B cell (primary cell): Measurements from ENCODE around the gene BNC2. TPM values are rescaled to one million over a fixed set of nuclear protein-coding genes. Genes with fewer than 3 reads are reported as not detected.

Experiments used
- ATAC-seq: fragments of 200-7000 bp; cut with Tn5 transposase; one replicate; pipeline ENCODE4 v1.10.0; 2021; ENCODE audit warnings: low read depth, mild to moderate bottlenecking, moderate number of reproducible peaks, moderate library complexity
- CTCF ChIA-PET: fragments of 350-600 bp; sonication (Branson Sonifier 250); formaldehyde crosslinking; loops from one replicate; lab custom pipeline; 2021; ENCODE audit warnings: antibody characterized with exemption, inconsistent platforms; lab: Charles Lee
- POLR2A ChIA-PET: fragments of 350-600 bp; sonication (Branson Sonifier 250); formaldehyde crosslinking; loops from one replicate; lab custom pipeline; 2021; ENCODE audit warnings: antibody characterized with exemption; lab: Charles Lee
- DNase-seq: peaks from one replicate; pipeline ENCODE4 v3.0.0; 2013
- H2AFZ ChIP-seq: 2 replicates; pipeline ENCODE4 v1.6.1; 2012; ENCODE audit warnings: mild to moderate bottlenecking, low read depth, low read length; ENCODE audit not compliant: insufficient read depth, poor library complexity, severe bottlenecking
- H3K27ac ChIP-seq, 2 donors: 1 replicate in 1 of 2; 2 replicates in 1 of 2; pipeline ENCODE4 v1.5.1; 2012 to 2013; ENCODE audit warnings: low read length in 2 of 2, mild to moderate bottlenecking in 2 of 2, moderate library complexity in 1 of 2
- H3K27me3 ChIP-seq, 4 experiments: fragments of 200-600 bp in 1 of 4; sonication (generic) in 1 of 4; replicated peaks in 1 of 4; 1 replicate in 2 of 4; 2 replicates in 2 of 4; pipeline versions ENCODE4 v1.6.1 to v1.7.0; 2013 to 2016; ENCODE audit warnings: low read length in 3 of 4, mild to moderate bottlenecking in 2 of 4, mixed read lengths in 1 of 4, moderate library complexity in 1 of 4; ENCODE audit not compliant: insufficient read depth in 4 of 4, control insufficient read depth in 3 of 4; ENCODE audit errors: control extremely low read depth in 1 of 4
- H3K36me3 ChIP-seq, 2 experiments: replicated peaks in 1 of 2; 1 replicate in 1 of 2; 2 replicates in 1 of 2; pipeline versions ENCODE4 v1.6.1 to v1.7.1; 2013; ENCODE audit warnings: low read length in 1 of 2; ENCODE audit not compliant: insufficient read depth in 2 of 2, control insufficient read depth in 1 of 2; ENCODE audit errors: control extremely low read depth in 1 of 2, extremely low read depth in 1 of 2
- H3K4me1 ChIP-seq, 2 donors: fragments of 200-600 bp in 1 of 2; sonication (generic) in 1 of 2; 1 replicate in 1 of 2; 2 replicates in 1 of 2; pipeline versions ENCODE4 v1.5.1 to v1.6.1; 2013 to 2017; ENCODE audit warnings: low read length in 2 of 2; ENCODE audit not compliant: control insufficient read depth in 2 of 2, insufficient read depth in 2 of 2
- H3K4me2 ChIP-seq: replicated peaks from 2 replicates; pipeline ENCODE3; 2012; ENCODE audit warnings: mild to moderate bottlenecking, low read depth, low read length; ENCODE audit not compliant: poor library complexity, severe bottlenecking
- H3K4me3 ChIP-seq, 5 experiments: fragments of 200-600 bp in 1 of 5; sonication (generic) in 1 of 5; 1 replicate in 3 of 5; 2 replicates in 2 of 5; pipeline versions ENCODE4 v1.5.1 to v1.7.0; 2011 to 2016; ENCODE audit warnings: low read length in 4 of 5, mild to moderate bottlenecking in 4 of 5, low read depth in 2 of 5, control low read depth in 1 of 5, moderate library complexity in 1 of 5; ENCODE audit not compliant: insufficient read depth in 1 of 5; ENCODE audit errors: control extremely low read depth in 1 of 5, extremely low read depth in 1 of 5
- H3K79me2 ChIP-seq: fragments of 200-600 bp; sonication (generic); one replicate; pipeline ENCODE4 v1.6.0; 2016; ENCODE audit warnings: low read length; ENCODE audit not compliant: control insufficient read depth, insufficient read depth
- H3K9ac ChIP-seq: fragments of 200-600 bp; sonication (generic); 2 replicates; pipeline ENCODE4 v1.6.1; 2017; ENCODE audit warnings: mild to moderate bottlenecking, low read length, moderate library complexity
- H3K9me3 ChIP-seq, 3 donors: one replicate each; pipeline versions ENCODE4 v1.6.1 to v1.7.1; 2013; ENCODE audit warnings: low read length in 2 of 3; ENCODE audit not compliant: control insufficient read depth in 2 of 3, insufficient read depth in 1 of 3; ENCODE audit errors: control extremely low read depth in 1 of 3
- H4K20me1 ChIP-seq: 2 replicates; pipeline ENCODE4 v1.6.0; 2012; ENCODE audit warnings: mild to moderate bottlenecking, low read length; ENCODE audit not compliant: insufficient read depth, control insufficient read depth, poor library complexity, severe bottlenecking
- H3K27ac Mint-ChIP-seq: one replicate; pipeline ENCODE4 v1.8.0; 2021; ENCODE audit warnings: mixed read lengths
- H3K27me3 Mint-ChIP-seq: one replicate; pipeline ENCODE4 v1.8.0; 2021; ENCODE audit warnings: mixed read lengths
- H3K4me1 Mint-ChIP-seq: one replicate; pipeline ENCODE4 v1.8.0; 2021; ENCODE audit warnings: mixed read lengths
- H3K4me3 Mint-ChIP-seq: one replicate; pipeline ENCODE4 v1.8.0; 2021; ENCODE audit warnings: mixed read lengths
- H3K9me3 Mint-ChIP-seq: one replicate; pipeline ENCODE4 v1.8.0; 2022; ENCODE audit warnings: mixed read lengths; ENCODE audit not compliant: insufficient read depth
- EZH2 ChIP-seq: IDR thresholded peaks from 2 replicates; pipeline ENCODE4 v1.6.1; 2012; ENCODE audit warnings: borderline replicate concordance, low read depth, mild to moderate bottlenecking, moderate library complexity, low read length; ENCODE audit not compliant: insufficient read depth, poor library complexity, severe bottlenecking
- WGBS: methylation state at CpG from one replicate; pipeline ENCODE4 v1.1.5; 2013; ENCODE audit warnings: missing lambda C conversion rate; ENCODE audit not compliant: insufficient coverage; 5-methylcytosine and 5-hydroxymethylcytosine counted together
- intact Hi-C: fragments of 100-400 bp; cut with micrococcal nuclease; formaldehyde crosslinking; loops from one replicate; pipeline ENCODE4 v1.10.0; 2022
- polyA plus RNA-seq: library from polyadenylated mRNA; depleted of rRNA; stranded (reverse); fragments of >200 nt; gene quantifications from 2 replicates; pipeline ENCODE4 v1.2.3, GENCODE V29; 2012
- total RNA-seq, 2 donors: library from RNA; stranded (reverse); fragments of 120-200 nt in 1 of 2; gene quantifications; 1 replicate in 1 of 2; 2 replicates in 1 of 2; pipeline versions ENCODE4 v1.2.3 to v1.2.4, GENCODE V29; 2013 to 2022
- TF ChIP-seq, protein P1 (sequence below): fragments of 200-600 bp; IDR thresholded peaks from one replicate; pipeline ENCODE4 v1.8.0; 2022; ENCODE audit warnings: antibody characterized with exemption, mild to moderate bottlenecking

Gene BNC2
- total and polyA plus RNA-seq, 2 donors (not counting 1 experiment from before 2014, with no cell fraction given) = 0.01 TPM; not detected in 1

DNA sequence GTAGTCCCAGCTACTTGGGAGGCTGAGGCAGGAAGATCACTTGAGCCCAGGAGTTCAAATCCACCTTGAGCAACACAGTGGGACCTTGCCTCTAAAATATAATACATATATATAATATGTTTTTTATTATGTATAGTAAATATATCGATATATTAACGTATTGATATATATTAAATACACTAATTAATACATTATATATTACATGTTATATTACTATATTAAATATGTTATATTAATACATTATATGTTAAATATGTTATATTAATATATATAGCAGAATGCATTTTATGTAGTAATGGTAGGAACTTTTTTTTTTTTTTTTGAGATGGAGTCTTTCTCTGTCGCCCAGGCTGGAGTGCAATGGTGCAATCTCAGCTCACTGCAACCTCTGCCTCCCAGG, 18.1 kb upstream of the BNC2 start:
- Histone ChIP-seq H3K36me3 (no peaks in the 10 kb centered on the region), H3K27ac (no peak overlapping the region), H3K4me3 (no peak overlapping the region), H3K4me2 (no peak overlapping the region), H4K20me1 (no peaks in the 10 kb centered on the region), H3K9me3 (no peaks in the 10 kb centered on the region), H3K79me2 (no peaks in the 10 kb centered on the region), H2AFZ (no peak overlapping the region), H3K4me1 (no peaks in the 10 kb centered on the region), H3K27me3 (no peaks in the 10 kb centered on the region), H3K9ac (no peak overlapping the region)
- ATAC-seq (no peak), DNase-seq (no peak)
- H3K4me3 Mint-ChIP-seq = no peak overlapping the region
- intact Hi-C loops = no loop called here
- peaks cover 14% of the 10 kb centered on the region for H3K9me3 Mint-ChIP-seq
- WGBS = no CpG with 5 or more reads among the region's 3 CpGs
- TF ChIP-seq, protein P1, sequence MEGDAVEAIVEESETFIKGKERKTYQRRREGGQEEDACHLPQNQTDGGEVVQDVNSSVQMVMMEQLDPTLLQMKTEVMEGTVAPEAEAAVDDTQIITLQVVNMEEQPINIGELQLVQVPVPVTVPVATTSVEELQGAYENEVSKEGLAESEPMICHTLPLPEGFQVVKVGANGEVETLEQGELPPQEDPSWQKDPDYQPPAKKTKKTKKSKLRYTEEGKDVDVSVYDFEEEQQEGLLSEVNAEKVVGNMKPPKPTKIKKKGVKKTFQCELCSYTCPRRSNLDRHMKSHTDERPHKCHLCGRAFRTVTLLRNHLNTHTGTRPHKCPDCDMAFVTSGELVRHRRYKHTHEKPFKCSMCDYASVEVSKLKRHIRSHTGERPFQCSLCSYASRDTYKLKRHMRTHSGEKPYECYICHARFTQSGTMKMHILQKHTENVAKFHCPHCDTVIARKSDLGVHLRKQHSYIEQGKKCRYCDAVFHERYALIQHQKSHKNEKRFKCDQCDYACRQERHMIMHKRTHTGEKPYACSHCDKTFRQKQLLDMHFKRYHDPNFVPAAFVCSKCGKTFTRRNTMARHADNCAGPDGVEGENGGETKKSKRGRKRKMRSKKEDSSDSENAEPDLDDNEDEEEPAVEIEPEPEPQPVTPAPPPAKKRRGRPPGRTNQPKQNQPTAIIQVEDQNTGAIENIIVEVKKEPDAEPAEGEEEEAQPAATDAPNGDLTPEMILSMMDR = no peak
- TF ChIP-seq EZH2 = no peak
- ChIA-PET POLR2A (no interaction called here), CTCF (no interaction called here)
- H3K4me1 Mint-ChIP-seq = no peaks in the 10 kb centered on the region
- no peak overlapping the region for H3K27ac Mint-ChIP-seq
- no peaks in the 10 kb centered on the region for H3K27me3 Mint-ChIP-seq

DNA sequence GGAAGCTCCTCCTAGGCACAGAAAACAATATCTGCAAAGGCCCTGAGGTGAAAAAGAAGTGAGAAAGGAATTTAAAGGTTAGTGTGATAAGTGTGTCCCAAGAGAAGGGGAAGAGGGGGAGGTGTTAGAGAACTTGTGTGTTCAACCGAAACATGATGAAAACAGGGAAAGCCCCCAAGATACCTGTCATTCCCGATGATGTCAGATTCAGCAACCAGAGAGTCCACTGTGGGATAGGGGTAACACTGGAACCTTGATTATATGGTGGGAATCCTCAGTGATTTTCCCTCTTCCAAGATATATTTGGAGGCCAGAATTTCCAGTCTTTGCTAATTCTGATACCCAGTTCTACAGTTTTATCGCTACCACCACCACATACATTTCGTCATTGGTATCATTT, 15.5 kb upstream of the BNC2 start:
- no peaks in the 10 kb centered on the region for H3K4me1 Mint-ChIP-seq
- DNase-seq = no peak
- intact Hi-C loops = no loop called here
- H3K4me2 ChIP-seq = no peak overlapping the region
- H3K9me3 ChIP-seq = peaks cover 0 to 10% (median 0%) of the 10 kb centered on the region in 3 donors
- no peak overlapping the region for H3K27ac ChIP-seq
- H3K27me3 ChIP-seq = no peaks in the 10 kb centered on the region
- 60% methylated on average over 1 of the region's 4 CpGs for WGBS
- no peaks in the 10 kb centered on the region for H3K36me3 ChIP-seq
- no peak for ATAC-seq
- H3K79me2 ChIP-seq = no peaks in the 10 kb centered on the region
- H3K9ac ChIP-seq = no peak overlapping the region
- H3K4me1 ChIP-seq = no peaks in the 10 kb centered on the region
- no peak overlapping the region for H2AFZ ChIP-seq
- ChIA-PET CTCF (no interaction called here), POLR2A (no interaction called here)
- H3K4me3 Mint-ChIP-seq = no peak overlapping the region
- no peak overlapping the region for H3K27ac Mint-ChIP-seq
- TF ChIP-seq, protein P1 = no peak
- TF ChIP-seq EZH2 = no peak
- peaks cover 14% of the 10 kb centered on the region for H3K9me3 Mint-ChIP-seq
- H3K27me3 Mint-ChIP-seq = no peaks in the 10 kb centered on the region
- no peak overlapping the region for H3K4me3 ChIP-seq
- H4K20me1 ChIP-seq = no peaks in the 10 kb centered on the region
